ENCODE results near the gene HK1.

GRCh38 chr10:69303632-69304051, 25.3 kb downstream of the HK1 start:
- TF ChIP-seq EZH2 (IDR thresholded peaks at IDR 0.05; ENCODE audit: borderline replicate concordance) (no peak), EZH2phosphoT487 (IDR thresholded peaks at IDR 0.05; ENCODE audit: low read depth, severe bottlenecking, unreplicated experiment) (no peak)

Data from hepatocyte (in vitro differentiated cells).